Ovary (tissue), 9 donors: ENCODE data around the gene TANC1. TPM values are rescaled to one million over a fixed set of nuclear protein-coding genes. Genes with fewer than 3 reads are reported as not detected.

Experiments
- DNase-seq, 5 donors: peaks; one replicate each; pipeline ENCODE4 v3.0.0-alpha.2; 2019 to 2020
- H3K27ac ChIP-seq, 2 donors: fragments of 200-600 bp; one replicate each; pipeline versions ENCODE4 v1.5.1 to v1.8.0; 2019 to 2022
- H3K27me3 ChIP-seq: fragments of 200-600 bp; one replicate; pipeline ENCODE4 v1.8.0; 2022
- H3K36me3 ChIP-seq: fragments of 200-600 bp; sonication (generic); one replicate; pipeline ENCODE4 v1.5.1; 2019
- H3K4me1 ChIP-seq: one replicate; pipeline ENCODE4 v1.8.1; 2013; ENCODE audit warnings: mild to moderate bottlenecking, moderate library complexity; ENCODE audit not compliant: insufficient read depth
- H3K4me3 ChIP-seq: fragments of 200-600 bp; sonication (generic); one replicate; pipeline ENCODE4 v1.5.1; 2017
- H3K9me3 ChIP-seq, 2 donors: fragments of 200-600 bp in 1 of 2; sonication (generic) in 1 of 2; one replicate each; pipeline versions ENCODE4 v1.5.1 to v1.8.1; 2013 to 2019; ENCODE audit warnings: mild to moderate bottlenecking in 1 of 2, moderate library complexity in 1 of 2
- CTCF ChIP-seq, 3 donors: fragments of 450-650 bp in 2 of 3; fragments of 200-600 bp in 1 of 3; IDR thresholded peaks; one replicate each; pipeline versions ENCODE4 v1.5.1 to v1.8.0; 2016 to 2022; ENCODE audit warnings: antibody characterized with exemption in 3 of 3, mild to moderate bottlenecking in 1 of 3
- EP300 ChIP-seq: sonication (generic); formaldehyde crosslinking; IDR thresholded peaks from one replicate; pipeline ENCODE4 v1.6.1; 2017; ENCODE audit warnings: antibody characterized with exemption
- POLR2A ChIP-seq: fragments of 450-650 bp; IDR thresholded peaks from one replicate; pipeline ENCODE4 v1.6.1; 2017; ENCODE audit warnings: antibody characterized with exemption, mild to moderate bottlenecking, moderate library complexity
- WGBS, 3 donors: extraction: QIAGEN DNeasy Blood & Tissue Kit in 1 of 3; methylation state at CpG; one replicate each; pipeline versions ENCODE4 v1.1.5 to v1.1.7; 2013 to 2017; 5-methylcytosine and 5-hydroxymethylcytosine counted together
- intact Hi-C, 4 donors: fragments of 100-400 bp; cut with DNase I; formaldehyde crosslinking; loops; one replicate each; pipeline versions ENCODE4 v1.11.0 to v1.15.1; 2022 to 2023
- polyA plus RNA-seq, 2 donors: library from polyadenylated mRNA; stranded (reverse); fragments of 200-250 nt in 1 of 2; fragments of 350-450 nt in 1 of 2; fragmentation: Illumina TruSeq in 1 of 2; extraction: RNeasy Lipid Tissue Mini Kit (QIAGEN cat#74804) in 1 of 2; gene quantifications; one replicate each; pipeline ENCODE4 v1.2.3, GENCODE V29; 2013 to 2014
- total RNA-seq, 7 donors: library from RNA; depleted of rRNA in 2 of 7; stranded (reverse); fragments of >200 nt in 2 of 7; fragmentation: NEBNext Ultra II Directional in 3 of 7; extraction: Animal tissue kit (Norgen Biotek cat#: 25700) in 3 of 7; gene quantifications; one replicate each; pipeline versions ENCODE4 v1.1.0 to v1.2.4, GENCODE V29; 2016 to 2023
- donor health status: DM: no; HTN: no; CAD: no; lungs with moderate emphysema.
- donor health status: DM: no; HTN: no; CAD: no.
- donor health status: Bipolar disorder and iron deficiency.
- donor health status: DM: yes; HTN: yes; CAD: no.
- donor health status: DM: no; HTN: no; CAD: no.
- donor health status: DM: yes; HTN: yes; CAD: no.

TANC1 gene
- total and polyA plus RNA-seq, 9 donors: 12.2 to 39.2 (median 25.8) TPM

- DNase-seq: no peak
- Histone ChIP-seq H3K36me3 (no peaks in the 10 kb centered on the region), H3K9me3 (no peaks in the 10 kb centered on the region), H3K27me3 (no peaks in the 10 kb centered on the region), H3K4me1 (no peaks in the 10 kb centered on the region), H3K27ac (no peak overlapping the region), H3K4me3 (no peak overlapping the region)
- intact Hi-C loops: no loop called here
- 64 to 74% (median 65%) methylated on average over 3 of the region's 3 CpGs for WGBS, 3 donors
- TF ChIP-seq POLR2A (no peak), CTCF (IDR thresholded peaks at IDR 0.05) (no peak), EP300 (no peak)
These were observed 207.5 kb downstream of the TANC1 start for GRCh38 chr2:159175927-159176326.

- Histone ChIP-seq H3K9me3 (no peaks in the 10 kb centered on the region), H3K27me3 (no peaks in the 10 kb centered on the region), H3K27ac (no peak overlapping the region), H3K36me3 (no peaks in the 10 kb centered on the region), H3K4me3 (no peak overlapping the region), H3K4me1 (no peaks in the 10 kb centered on the region)
- WGBS, 3 donors: 68 to 82% (median 80%) methylated on average over 5 of the region's 5 CpGs
- DNase-seq: no peak
- intact Hi-C loops: no loop called here
- no peak for TF ChIP-seq CTCF (IDR thresholded peaks at IDR 0.05)
- no peak for TF ChIP-seq EP300
- no peak for TF ChIP-seq POLR2A
These were observed 208.1 kb downstream of the TANC1 start for GRCh38 chr2:159176555-159176954.

GRCh38 chr2:159177357-159177756 is 208.9 kb downstream of the TANC1 start:
- 86 to 89% (median 86%) methylated on average over 3 of the region's 3 CpGs for WGBS, 3 donors
- no peaks in the 10 kb centered on the region for H3K4me1 ChIP-seq
- intact Hi-C loops: no loop called here
- no peak overlapping the region for H3K27ac ChIP-seq
- H3K36me3 ChIP-seq: no peaks in the 10 kb centered on the region
- H3K4me3 ChIP-seq: no peak overlapping the region
- no peak for DNase-seq
- H3K9me3 ChIP-seq: no peaks in the 10 kb centered on the region
- TF ChIP-seq POLR2A: no peak
- no peak for TF ChIP-seq CTCF (IDR thresholded peaks at IDR 0.05)
- no peak for TF ChIP-seq EP300
- H3K27me3 ChIP-seq: no peaks in the 10 kb centered on the region

GRCh38 chr2:159177957-159178356 is 209.5 kb downstream of the TANC1 start:
- TF ChIP-seq EP300 (no peak), CTCF (IDR thresholded peaks at IDR 0.05) (no peak), POLR2A (no peak)
- Histone ChIP-seq H3K36me3 (no peaks in the 10 kb centered on the region), H3K27me3 (no peaks in the 10 kb centered on the region), H3K4me1 (no peaks in the 10 kb centered on the region), H3K4me3 (no peak overlapping the region), H3K27ac (no peak overlapping the region), H3K9me3 (no peaks in the 10 kb centered on the region)
- intact Hi-C loops: no loop called here
- no peak for DNase-seq
- WGBS, 3 donors: 81 to 83% (median 81%) methylated on average over 7 of the region's 7 CpGs

- TF ChIP-seq POLR2A: no peak
- no peak for TF ChIP-seq EP300
- no peak for TF ChIP-seq CTCF (IDR thresholded peaks at IDR 0.05)
- Histone ChIP-seq H3K4me3 (no peak overlapping the region), H3K27ac (no peak overlapping the region), H3K27me3 (no peaks in the 10 kb centered on the region), H3K4me1 (no peaks in the 10 kb centered on the region), H3K9me3 (no peaks in the 10 kb centered on the region), H3K36me3 (no peaks in the 10 kb centered on the region)
- intact Hi-C loops: no loop called here
- no peak for DNase-seq
- 77 to 85% (median 81%) methylated on average over 8 of the region's 8 CpGs for WGBS, 3 donors
These were observed 210.7 kb downstream of the TANC1 start for GRCh38 chr2:159179096-159179495.
